GM19099 (cell line): Measurements from ENCODE around the gene FAM50A.

Source experiments
- POLR2A ChIP-seq: IDR thresholded peaks from 3 replicates; pipeline ENCODE4 v1.6.1; 2011; ENCODE audit warnings: low read depth; ENCODE audit not compliant: insufficient read length; ENCODE audit errors: extremely low read depth

The FAM50A gene

DNA sequence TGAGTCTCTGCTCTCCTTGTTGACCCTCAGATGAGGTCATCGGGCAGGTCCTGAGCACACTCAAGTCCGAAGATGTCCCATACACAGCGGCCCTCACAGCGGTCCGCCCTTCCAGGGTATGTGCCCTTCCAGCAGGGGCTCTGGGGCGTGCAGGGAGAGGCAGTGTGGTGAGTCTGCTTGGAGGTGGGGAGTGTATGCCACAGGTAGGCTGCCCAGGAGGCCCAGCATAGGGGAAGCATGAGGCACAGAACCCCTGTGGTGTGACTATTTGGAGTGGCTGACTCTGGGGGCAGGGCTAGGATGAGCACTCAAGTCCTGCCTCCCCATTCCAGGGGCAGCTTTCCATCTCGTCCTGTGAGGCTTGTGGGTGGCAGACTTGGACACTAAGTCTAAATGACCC, 10.3 kb upstream of the FAM50A start:
- TF ChIP-seq POLR2A, result no peak

GRCh38 chrX:154434394-154435168, 9.4 kb upstream of the FAM50A start:
- no peak for TF ChIP-seq POLR2A

DNA sequence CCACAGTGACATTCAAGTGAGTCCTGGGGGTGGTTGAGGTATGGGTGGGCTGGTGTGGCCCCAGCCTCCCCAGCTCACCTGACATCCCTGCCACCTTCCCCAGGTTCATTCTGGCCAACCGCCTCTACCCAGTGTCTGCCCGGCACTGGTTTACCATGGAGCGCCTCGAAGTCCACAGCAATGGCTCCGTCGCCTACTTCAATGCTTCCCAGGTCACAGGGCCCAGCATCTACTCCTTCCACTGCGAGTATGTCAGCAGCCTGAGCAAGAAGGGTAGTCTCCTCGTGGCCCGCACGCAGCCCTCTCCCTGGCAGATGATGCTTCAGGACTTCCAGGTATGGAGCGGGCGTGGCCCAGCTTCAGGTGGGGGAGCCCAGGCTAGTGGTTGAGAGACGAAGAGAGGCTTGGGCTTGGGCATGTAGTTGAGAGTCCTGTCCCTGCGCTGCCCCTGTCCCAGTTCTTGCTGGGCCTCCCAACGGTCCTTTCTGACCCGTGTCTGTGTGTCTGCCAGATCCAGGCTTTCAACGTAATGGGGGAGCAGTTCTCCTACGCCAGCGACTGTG, 8.7 kb upstream of the FAM50A start:
- TF ChIP-seq POLR2A, result no peak

DNA sequence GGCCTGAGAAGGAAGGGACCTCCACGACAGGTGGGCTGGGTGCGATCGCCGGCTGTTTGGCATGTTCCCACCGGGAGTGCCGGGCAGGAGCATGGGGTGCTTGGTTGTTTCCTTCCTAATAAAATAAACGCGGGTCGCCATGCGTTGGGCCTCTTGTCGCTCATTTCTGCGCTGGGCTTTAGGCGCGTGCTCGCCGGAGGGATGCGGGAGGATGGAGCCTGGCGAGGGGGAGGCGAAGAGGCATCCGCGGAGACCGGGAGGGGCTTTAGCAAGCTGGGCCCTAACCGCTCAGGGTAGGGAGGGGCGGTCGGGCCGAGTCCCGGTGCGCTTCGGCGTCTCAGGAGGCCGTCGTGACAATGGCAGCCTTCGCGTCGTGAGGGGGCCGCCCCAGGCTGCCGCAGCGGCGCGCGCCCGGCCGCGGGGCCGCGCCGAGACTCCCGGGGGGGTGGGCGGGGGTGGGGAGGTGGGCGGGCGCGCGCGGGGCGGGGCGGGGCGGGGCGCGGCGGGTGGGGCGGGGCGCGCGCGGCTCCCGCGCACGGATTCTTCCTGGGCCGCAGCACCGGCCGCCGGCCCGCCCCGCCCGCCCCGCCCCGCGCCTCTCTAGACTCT, 7.5 kb upstream of the FAM50A start:
- no peak for TF ChIP-seq POLR2A

- peak; percentile 51 for TF ChIP-seq POLR2A
Measured at GRCh38 chrX:154436983-154437752, 6.8 kb upstream of the FAM50A start, which contains the start of gene GDI1. TSS of gene GDI1 (plus strand) at chrX:154437154. CDS start at chrX:154437255, 101 bp downstream.

- no peak for TF ChIP-seq POLR2A
Measured at GRCh38 chrX:154437971-154438893, 5.7 kb upstream of the FAM50A start.

DNA sequence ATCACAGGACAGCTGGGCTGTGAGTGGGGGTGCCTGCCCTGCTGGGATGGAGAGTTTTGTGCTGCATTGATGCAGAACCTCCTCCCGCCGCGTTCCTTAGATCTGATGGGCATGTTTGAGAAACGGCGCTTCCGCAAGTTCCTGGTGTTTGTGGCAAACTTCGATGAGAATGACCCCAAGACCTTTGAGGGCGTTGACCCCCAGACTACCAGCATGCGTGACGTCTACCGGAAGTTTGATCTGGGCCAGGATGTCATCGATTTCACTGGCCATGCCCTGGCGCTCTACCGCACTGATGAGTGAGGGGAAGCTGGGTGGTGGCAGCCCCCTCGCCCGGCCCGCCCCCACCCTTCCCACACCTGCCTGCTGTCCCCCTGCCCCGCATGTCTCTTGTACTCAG, 4.1 kb upstream of the FAM50A start:
- TF ChIP-seq POLR2A, result no peak

DNA sequence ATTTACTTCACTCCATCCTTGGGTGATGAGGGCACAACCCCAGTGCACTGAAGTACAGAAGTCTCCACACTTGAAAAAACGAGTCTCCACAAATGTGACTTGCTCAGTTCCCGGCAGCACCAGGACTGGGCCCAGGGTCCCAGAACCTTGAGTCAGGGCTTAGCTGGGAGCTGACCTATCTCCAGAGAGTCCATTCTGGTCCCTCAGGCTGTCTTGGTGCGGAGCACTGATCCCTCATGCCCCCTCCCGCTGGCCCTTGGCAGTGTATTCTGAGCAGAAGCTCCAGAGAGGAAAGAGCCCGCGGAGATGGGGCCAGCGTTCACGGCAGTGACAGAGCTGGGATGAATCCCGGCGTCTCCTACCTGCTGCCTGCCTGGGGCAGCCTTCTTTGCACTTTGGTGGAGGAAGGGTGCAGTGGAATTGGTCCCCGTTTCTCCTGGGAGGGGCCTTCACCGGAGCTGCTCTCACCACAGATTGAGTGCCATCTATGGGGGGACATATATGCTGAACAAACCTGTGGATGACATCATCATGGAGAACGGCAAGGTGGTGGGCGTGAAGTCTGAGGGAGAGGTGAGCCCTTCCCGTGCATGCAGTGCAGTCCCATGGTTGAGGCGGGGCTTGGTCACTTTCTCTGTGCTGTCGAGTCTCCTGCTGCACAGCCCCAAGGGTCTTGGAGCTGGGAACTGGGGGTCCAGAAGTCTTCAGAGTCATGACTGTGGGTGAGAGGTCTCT, 3.2 kb upstream of the FAM50A start:
- TF ChIP-seq POLR2A, result no peak

DNA sequence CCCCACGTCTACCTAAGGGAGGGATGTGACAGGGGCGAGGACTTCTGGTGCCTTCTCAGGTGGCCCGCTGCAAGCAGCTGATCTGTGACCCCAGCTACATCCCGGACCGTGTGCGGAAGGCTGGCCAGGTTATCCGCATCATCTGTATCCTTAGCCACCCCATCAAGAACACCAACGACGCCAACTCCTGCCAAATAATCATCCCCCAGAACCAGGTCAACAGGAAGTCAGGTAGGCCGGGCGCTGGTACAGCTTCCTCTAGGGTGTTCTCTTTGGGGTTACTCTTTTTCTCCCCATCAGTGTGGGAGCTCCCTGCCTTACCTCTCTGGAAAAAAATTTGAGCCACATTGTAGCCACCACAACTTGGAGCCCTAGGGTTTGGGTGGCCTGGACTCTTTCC, 2.4 kb upstream of the FAM50A start:
- no peak for TF ChIP-seq POLR2A

- TF ChIP-seq POLR2A, result no peak
Measured at GRCh38 chrX:154441984-154442707, 1.8 kb upstream of the FAM50A start.

- TF ChIP-seq POLR2A, result no peak
Measured at GRCh38 chrX:154443479-154443910, 446 bp upstream of the FAM50A start.

DNA sequence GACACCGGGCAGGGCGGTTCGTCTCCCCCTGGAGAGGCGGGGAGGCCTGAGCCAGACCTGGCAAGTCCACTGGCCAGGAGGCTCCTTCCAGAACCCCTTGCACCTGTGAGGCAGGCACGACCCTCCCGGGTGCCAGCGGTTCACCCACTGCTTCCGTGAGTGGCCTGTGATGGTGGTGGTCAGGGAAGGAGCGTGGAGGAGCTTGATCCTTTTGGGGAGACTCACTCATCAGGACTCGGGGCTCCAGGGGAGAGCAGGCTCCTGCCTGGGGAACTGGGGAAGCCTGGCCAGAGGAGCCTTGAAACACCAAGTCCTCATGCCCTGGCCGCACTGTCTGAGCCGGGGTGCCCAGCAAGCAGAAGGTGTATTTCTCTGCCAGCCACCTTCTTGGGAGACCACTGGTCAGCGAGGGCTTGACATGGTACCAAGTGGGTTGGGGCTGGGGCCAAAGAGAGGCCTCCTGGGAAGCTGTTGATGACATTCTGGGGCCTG, 860 bp downstream of the FAM50A start:
- no peak for TF ChIP-seq POLR2A

- no peak for TF ChIP-seq POLR2A
Measured at GRCh38 chrX:154445776-154446175, 1.8 kb downstream of the FAM50A start.
